AG10803 (cell line): ENCODE results near the gene RET.

ENCODE experiments used
- DNase-seq: peaks from one replicate; pipeline ENCODE4 v3.0.0; 2010; ENCODE audit warnings: low read depth
- H3K4me3 ChIP-seq: 2 replicates; pipeline ENCODE4 v1.5.1; 2011; ENCODE audit warnings: mild to moderate bottlenecking, low read length, control low read depth
- CTCF ChIP-seq: conservative IDR thresholded peaks from 2 replicates; pipeline ENCODE4 v1.5.1; 2011; ENCODE audit warnings: mild to moderate bottlenecking, low read length, control low read depth, inconsistent platforms

RET gene

DNA sequence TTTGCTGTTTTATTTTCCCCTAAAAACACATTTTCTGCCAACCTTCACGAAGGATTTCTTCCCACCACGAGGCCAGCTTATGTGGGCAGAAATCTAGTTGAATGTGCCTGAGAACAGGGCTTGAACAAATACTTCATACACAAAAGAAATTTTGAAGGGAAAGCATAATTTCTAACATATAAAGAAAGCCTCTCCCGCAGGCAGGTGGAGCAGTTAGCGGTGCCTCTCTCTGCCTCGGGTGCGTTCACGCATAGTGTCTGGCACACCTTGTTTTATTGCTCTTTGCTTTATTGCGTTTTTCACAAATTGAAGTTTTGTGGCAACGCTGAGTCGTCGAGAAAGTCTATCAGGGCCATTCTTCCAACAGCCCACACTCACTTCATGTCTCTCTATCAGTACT lies 54.4 kb downstream of the RET start:
- TF ChIP-seq CTCF, result no peak
- H3K4me3 ChIP-seq, result no peak overlapping the region
- DNase-seq, result no peak

DNA sequence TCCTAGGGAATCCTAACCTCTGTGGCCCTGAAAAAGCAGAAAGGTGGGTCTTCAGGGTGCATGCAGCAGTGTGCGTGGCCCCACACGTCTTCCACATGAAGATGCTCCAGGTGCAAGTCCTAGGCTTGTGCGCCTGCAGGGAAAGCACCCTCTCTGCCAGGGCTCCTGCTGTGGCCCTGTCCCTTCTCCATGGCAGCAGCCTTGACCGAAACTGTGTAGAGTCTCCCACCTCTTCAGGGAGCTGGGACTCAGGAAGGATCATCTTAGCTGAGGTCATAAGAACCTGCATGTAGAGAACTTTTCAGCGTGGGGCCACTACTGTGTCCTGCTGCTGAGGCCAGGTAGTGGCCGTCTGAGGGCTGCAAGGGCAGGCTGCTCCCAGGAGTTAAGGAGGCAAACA lies 55.0 kb downstream of the RET start:
- TF ChIP-seq CTCF, result no peak
- no peak overlapping the region for H3K4me3 ChIP-seq
- DNase-seq, result no peak

DNA sequence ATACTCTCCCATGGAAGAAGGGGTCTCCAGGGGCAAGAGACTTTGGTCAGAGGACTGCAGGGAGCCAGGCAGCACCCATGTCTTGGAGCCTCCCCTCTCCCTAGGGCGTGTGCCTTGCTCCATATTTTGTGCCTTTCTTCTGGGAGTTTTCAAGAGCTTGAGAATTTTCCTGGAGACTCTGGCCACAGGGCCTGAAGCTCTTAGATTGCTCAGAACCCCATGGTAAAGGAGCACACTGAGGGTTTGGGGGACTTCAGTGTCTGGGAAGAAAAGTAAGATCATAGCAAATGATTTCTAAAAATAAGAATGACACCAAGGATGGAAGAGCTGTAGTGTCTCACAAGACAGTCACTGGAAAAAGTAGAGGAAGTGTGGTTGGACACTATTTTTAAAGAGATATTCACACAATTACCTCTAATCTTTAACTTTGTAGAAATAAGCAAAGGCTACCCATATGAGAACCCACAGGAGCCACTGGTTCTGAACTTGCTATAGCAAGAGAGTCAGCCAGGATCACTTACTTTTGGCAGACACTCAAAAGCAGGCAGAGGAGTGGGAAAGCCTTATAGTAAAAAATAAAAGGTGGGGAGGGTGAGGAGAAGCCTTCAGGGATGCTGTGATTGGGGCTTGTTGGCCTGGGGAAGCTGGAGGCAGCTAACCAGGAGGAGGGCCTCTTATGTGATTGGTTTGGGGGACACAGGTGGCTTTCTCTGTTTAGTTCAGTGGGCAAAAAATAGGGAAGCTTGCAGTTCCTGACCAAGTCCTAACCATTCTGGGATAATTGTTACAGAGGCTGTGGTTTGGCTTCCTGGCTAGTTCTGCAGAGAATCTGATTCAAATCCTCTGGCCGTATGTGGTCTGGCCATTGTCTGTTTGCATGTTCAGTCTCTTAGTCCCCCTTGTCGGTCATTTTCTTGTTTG lies 56.3 kb downstream of the RET start:
- DNase-seq, result no peak
- H3K4me3 ChIP-seq, result no peak overlapping the region
- TF ChIP-seq CTCF, result no peak

DNA sequence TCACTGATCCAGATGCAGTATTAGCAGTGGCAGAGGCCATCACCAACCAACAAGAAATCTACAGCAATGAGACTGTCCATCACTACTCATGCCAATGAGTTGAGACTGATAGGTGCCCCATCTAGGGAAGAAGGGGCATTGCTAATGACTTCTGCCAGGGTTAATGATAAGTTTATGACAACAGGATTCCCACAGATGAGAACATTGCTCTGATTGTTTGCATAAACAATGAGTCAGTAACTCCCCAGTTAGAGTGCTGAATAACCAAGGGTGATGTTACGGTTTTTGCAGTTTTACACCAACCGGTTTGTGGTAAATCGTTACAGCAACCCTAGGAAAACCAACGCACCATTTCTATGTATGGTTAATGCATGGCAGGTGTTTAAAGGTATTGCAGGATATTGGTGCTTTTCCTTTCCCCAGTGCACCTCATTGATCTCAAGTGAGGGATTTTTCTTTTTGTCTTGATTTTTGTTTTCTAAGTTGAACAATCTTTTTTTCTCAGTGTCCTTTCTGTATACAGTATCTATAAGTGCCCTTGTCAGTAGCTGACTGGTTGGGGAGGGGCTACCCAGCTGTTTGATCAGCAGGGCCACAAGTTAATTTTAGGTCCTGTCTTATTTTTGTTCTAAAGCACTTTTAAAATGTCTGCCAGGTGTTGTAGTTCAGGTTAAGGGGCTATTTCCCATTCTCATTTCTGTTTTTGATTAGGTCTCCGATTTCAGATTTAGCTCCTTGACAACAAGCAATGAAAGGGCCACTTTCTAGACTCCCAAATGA lies 57.4 kb downstream of the RET start:
- no peak overlapping the region for H3K4me3 ChIP-seq
- no peak for TF ChIP-seq CTCF
- no peak for DNase-seq

GRCh38 chr10:43135064-43135463 lies 58.2 kb downstream of the RET start:
- H3K4me3 ChIP-seq, result no peak overlapping the region
- DNase-seq, result no peak
- TF ChIP-seq CTCF, result no peak

GRCh38 chr10:43135656-43136055 lies 58.8 kb downstream of the RET start:
- no peak for TF ChIP-seq CTCF
- no peak overlapping the region for H3K4me3 ChIP-seq
- no peak for DNase-seq
